Panc1 (cell line): ENCODE results near the gene ATP2B1.

Source experiments
- POLR2AphosphoS5 ChIP-seq: IDR thresholded peaks from 2 replicates; pipeline ENCODE4 v1.6.1; 2012; ENCODE audit warnings: mild to moderate bottlenecking, low read depth, low read length, moderate library complexity
- SIN3A ChIP-seq: IDR thresholded peaks from 2 replicates; pipeline ENCODE4 v1.6.1; 2012; ENCODE audit warnings: low read depth, mild to moderate bottlenecking, low read length, moderate library complexity, borderline replicate concordance; ENCODE audit not compliant: insufficient read depth
- TF ChIP-seq, protein P1 (sequence below): fragments of 450-650 bp; IDR thresholded peaks from 2 replicates; pipeline ENCODE4 v1.5.1; 2017; ENCODE audit warnings: mild to moderate bottlenecking

DNA sequence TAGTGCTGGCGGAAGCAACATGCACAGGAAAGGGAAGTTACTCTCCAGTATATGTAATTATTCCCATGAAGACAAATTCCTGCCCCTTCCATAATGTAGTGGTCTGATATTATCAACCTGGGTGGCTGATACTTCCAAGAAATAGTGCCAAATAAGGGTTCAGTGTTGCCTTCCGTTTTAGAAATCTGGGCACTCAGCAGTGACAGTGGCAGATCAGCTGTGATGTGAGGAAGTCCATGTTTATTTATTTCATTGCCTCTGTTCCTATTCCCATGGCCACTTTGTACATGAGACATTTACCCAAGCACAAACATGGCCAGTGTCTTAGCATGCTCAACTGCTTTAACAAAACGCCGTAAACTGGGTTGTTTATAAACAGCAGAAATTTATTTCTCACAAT, 162.5 kb downstream of the ATP2B1 start:
- TF ChIP-seq POLR2AphosphoS5 = no peak
- TF ChIP-seq, protein P1, sequence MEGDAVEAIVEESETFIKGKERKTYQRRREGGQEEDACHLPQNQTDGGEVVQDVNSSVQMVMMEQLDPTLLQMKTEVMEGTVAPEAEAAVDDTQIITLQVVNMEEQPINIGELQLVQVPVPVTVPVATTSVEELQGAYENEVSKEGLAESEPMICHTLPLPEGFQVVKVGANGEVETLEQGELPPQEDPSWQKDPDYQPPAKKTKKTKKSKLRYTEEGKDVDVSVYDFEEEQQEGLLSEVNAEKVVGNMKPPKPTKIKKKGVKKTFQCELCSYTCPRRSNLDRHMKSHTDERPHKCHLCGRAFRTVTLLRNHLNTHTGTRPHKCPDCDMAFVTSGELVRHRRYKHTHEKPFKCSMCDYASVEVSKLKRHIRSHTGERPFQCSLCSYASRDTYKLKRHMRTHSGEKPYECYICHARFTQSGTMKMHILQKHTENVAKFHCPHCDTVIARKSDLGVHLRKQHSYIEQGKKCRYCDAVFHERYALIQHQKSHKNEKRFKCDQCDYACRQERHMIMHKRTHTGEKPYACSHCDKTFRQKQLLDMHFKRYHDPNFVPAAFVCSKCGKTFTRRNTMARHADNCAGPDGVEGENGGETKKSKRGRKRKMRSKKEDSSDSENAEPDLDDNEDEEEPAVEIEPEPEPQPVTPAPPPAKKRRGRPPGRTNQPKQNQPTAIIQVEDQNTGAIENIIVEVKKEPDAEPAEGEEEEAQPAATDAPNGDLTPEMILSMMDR = no peak
- TF ChIP-seq SIN3A = no peak
